Testis (tissue), 2 donors: ENCODE data around the gene TBC1D4.

ENCODE experiments used
- CTCF ChIP-seq, 3 experiments: fragments of 450-650 bp in 2 of 3; fragments of 200-600 bp in 1 of 3; sonication (generic) in 1 of 3; IDR thresholded peaks; one replicate each; pipeline ENCODE4 v1.5.1; 2016 to 2019; ENCODE audit warnings: antibody characterized with exemption in 3 of 3, mild to moderate bottlenecking in 2 of 3, moderate library complexity in 1 of 3
- POLR2A ChIP-seq: fragments of 450-650 bp; IDR thresholded peaks from one replicate; pipeline ENCODE4 v1.6.1; 2017; ENCODE audit warnings: antibody characterized with exemption, mild to moderate bottlenecking, moderate library complexity

DNA sequence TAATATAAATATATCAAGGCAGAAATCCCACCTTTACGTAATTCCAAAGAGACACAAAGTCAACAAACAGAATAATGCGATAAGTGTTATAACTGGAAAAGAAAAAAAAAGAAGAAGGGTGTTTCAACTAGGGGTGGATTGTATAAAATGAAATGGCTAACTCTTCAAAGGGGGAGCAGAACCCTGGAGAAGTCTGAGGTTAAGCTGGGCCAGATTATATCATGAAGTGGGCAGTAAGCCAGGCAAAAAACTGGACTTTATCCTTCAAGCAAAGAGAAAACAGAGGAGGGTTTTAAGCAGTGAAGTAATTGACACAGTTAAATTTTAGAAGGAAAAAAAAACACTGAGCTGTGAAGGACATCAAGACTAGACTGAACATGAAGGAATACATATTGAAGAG, 41.9 kb downstream of the TBC1D4 start:
- TF ChIP-seq CTCF (IDR thresholded peaks at IDR 0.05), result no peak
- no peak for TF ChIP-seq POLR2A
